HepG2 (cell line): ENCODE data around the gene TEX51. TPM values are rescaled to one million over a fixed set of nuclear protein-coding genes. Genes with fewer than 3 reads are reported as not detected.
A peak's percentile ranks its signal among the peaks of the same experiment; 100 is the strongest.

ENCODE experiments used
- ATAC-seq: fragments of 200-7000 bp; cut with Tn5 transposase; 3 replicates; pipeline ENCODE4 v1.9.1; 2020; ENCODE audit warnings: mild to moderate bottlenecking, moderate library complexity
- BruUV-seq: library from RNA; stranded (reverse); fragments of 400-500 nt; replicated peaks from 2 replicates; lab custom pipeline; 2021; lab: Mats Ljungman, UMichigan
- CTCF ChIA-PET: fragments of 300-600 bp; formaldehyde crosslinking; extraction: SDS; loops from one replicate; lab custom pipeline; 2021; ENCODE audit warnings: low total read pairs, inconsistent platforms, low intra/inter-chr PET ratio; lab: Yijun Ruan, JAX
- POLR2A ChIA-PET: fragments of 350-600 bp; sonication (Branson Sonifier 250); formaldehyde crosslinking; loops from one replicate; lab custom pipeline; 2020; ENCODE audit warnings: antibody characterized with exemption, inconsistent platforms; lab: Yijun Ruan, JAX
- DNase-seq: peaks from one replicate; pipeline ENCODE4 v3.0.0-alpha.2; 2015; ENCODE audit warnings: low spot score
- FAIRE-seq: peaks from 3 replicates; lab custom pipeline; 2011; peaks lifted over from hg19 to GRCh38; lab: Jason Lieb, UNC
- H2AFZ ChIP-seq: one replicate; pipeline ENCODE4 v1.6.1; 2011; ENCODE audit warnings: low read length, inconsistent platforms
- H3K27ac ChIP-seq: fragments of 300-600 bp; 3 replicates; pipeline ENCODE4 v1.8.0; 2011; ENCODE audit warnings: mixed run types, mild to moderate bottlenecking, mixed read lengths, low read length, inconsistent platforms; ENCODE audit not compliant: insufficient read depth; ENCODE audit errors: extremely low read length
- H3K27me3 ChIP-seq, 2 experiments: fragments of 200-600 bp in 1 of 2; 2 replicates in 1 of 2; 3 replicates in 1 of 2; pipeline versions ENCODE4 v1.6.0 to v1.8.0; 2011; ENCODE audit warnings: low read length in 2 of 2, mild to moderate bottlenecking in 2 of 2, moderate library complexity in 2 of 2, inconsistent platforms in 1 of 2; ENCODE audit not compliant: insufficient read depth in 2 of 2, control insufficient read depth in 1 of 2
- H3K36me3 ChIP-seq, 2 experiments: fragments of 200-600 bp in 1 of 2; replicated peaks in 1 of 2; 2 replicates in 1 of 2; 3 replicates in 1 of 2; pipeline versions ENCODE4 v1.5.1 to v1.8.0; 2011; ENCODE audit warnings: low read length in 2 of 2, inconsistent platforms in 1 of 2; ENCODE audit not compliant: insufficient read depth in 2 of 2, control insufficient read depth in 1 of 2
- H3K4me1 ChIP-seq: 2 replicates; pipeline ENCODE4 v1.5.1; 2012; ENCODE audit warnings: low read length, inconsistent platforms; ENCODE audit not compliant: insufficient read depth
- H3K4me2 ChIP-seq: 2 replicates; pipeline ENCODE4 v1.6.0; 2011; ENCODE audit warnings: low read depth, low read length, inconsistent platforms
- H3K4me3 ChIP-seq, 3 experiments: fragments of 200-600 bp in 1 of 3; sonication (generic), shearing (Covaris generic) in 1 of 3; replicated peaks in 1 of 3; 2 replicates each; pipeline ENCODE4 v1.5.1; 2011 to 2016; ENCODE audit warnings: low read length in 3 of 3, inconsistent platforms in 2 of 3, low read depth in 2 of 3, mild to moderate bottlenecking in 2 of 3, control low read depth in 1 of 3, mixed read lengths in 1 of 3; ENCODE audit not compliant: insufficient read depth in 1 of 3
- H3K79me2 ChIP-seq: one replicate; pipeline ENCODE4 v1.6.1; 2011; ENCODE audit warnings: low read length, inconsistent platforms; ENCODE audit not compliant: insufficient read depth
- H3K9ac ChIP-seq: 2 replicates; pipeline ENCODE4 v1.6.0; 2011; ENCODE audit warnings: mild to moderate bottlenecking, low read depth, low read length, inconsistent platforms; ENCODE audit not compliant: insufficient read depth
- H3K9me3 ChIP-seq: 2 replicates; pipeline ENCODE4 v1.5.1; 2012; ENCODE audit warnings: mild to moderate bottlenecking, low read length
- H4K20me1 ChIP-seq: 2 replicates; pipeline ENCODE4 v1.6.0; 2011; ENCODE audit warnings: inconsistent platforms, mild to moderate bottlenecking, low read length, moderate library complexity; ENCODE audit not compliant: insufficient read depth
- ARNT ChIP-seq: fragments of 450-650 bp; IDR thresholded peaks from 2 replicates; pipeline ENCODE4 v1.6.1; 2017
- JUND ChIP-seq: sonication (generic); formaldehyde crosslinking; IDR thresholded peaks from 2 replicates; pipeline ENCODE4 v1.8.0; 2022; ENCODE audit warnings: mild to moderate bottlenecking, missing genetic modification reagents
- KDM5B ChIP-seq: sonication (generic); formaldehyde crosslinking; IDR thresholded peaks from 2 replicates; pipeline ENCODE4 v1.4.0; 2020; ENCODE audit warnings: missing genetic modification reagents, mild to moderate bottlenecking, borderline replicate concordance
- MLLT10 ChIP-seq: sonication (generic); formaldehyde crosslinking; IDR thresholded peaks from 2 replicates; pipeline ENCODE4 v1.4.0; 2020; ENCODE audit warnings: missing genetic modification reagents
- NBN ChIP-seq: fragments of 450-650 bp; conservative IDR thresholded peaks from 2 replicates; pipeline ENCODE4 v1.6.1; 2017
- ZBTB34 ChIP-seq: sonication (generic); formaldehyde crosslinking; IDR thresholded peaks from 2 replicates; pipeline ENCODE4 v1.8.0; 2022; ENCODE audit warnings: mild to moderate bottlenecking, missing genetic modification reagents
- ZNF17 ChIP-seq: sonication (generic); formaldehyde crosslinking; IDR thresholded peaks from 2 replicates; pipeline ENCODE4 v1.5.0; 2020; ENCODE audit warnings: mild to moderate bottlenecking, missing genetic modification reagents
- ZNF207 ChIP-seq: fragments of 450-650 bp; IDR thresholded peaks from 2 replicates; pipeline ENCODE4 v1.6.1; 2016; ENCODE audit warnings: antibody characterized with exemption, borderline replicate concordance
- ZNF263 ChIP-seq: sonication (generic); formaldehyde crosslinking; IDR thresholded peaks from 2 replicates; pipeline ENCODE4 v1.4.0; 2020; ENCODE audit warnings: missing genetic modification reagents
- WGBS: methylation state at CpG from one replicate; pipeline ENCODE4 v1.1.6; 2017; ENCODE audit warnings: low lambda C conversion rate; 5-methylcytosine and 5-hydroxymethylcytosine counted together
- in situ Hi-C: cut with HindIII; loops from 2 replicates; pipeline ENCODE4 v1.10.0; 2017; ENCODE audit warnings: low pct_unique_long_range_greater_than_20kb; ENCODE audit not compliant: extremely low pct_ligation_motif_present
- intact Hi-C: fragments of 100-400 bp; cut with micrococcal nuclease; formaldehyde crosslinking; loops from one replicate; pipeline ENCODE4 v1.10.0; 2022; ENCODE audit not compliant: unreplicated experiment
- polyA plus RNA-seq, 8 experiments: library from polyadenylated mRNA; depleted of rRNA in 3 of 8; stranded (reverse) in 7 of 8; unstranded in 1 of 8; fragments of >200 nt; fragmentation: Illumina TruSeq in 4 of 8; extraction: Trizol in 4 of 8; gene quantifications; 2 replicates each; pipeline versions ENCODE4 v1.2.1 to v1.2.3, GENCODE V29; 2011 to 2016; ENCODE audit warnings: low read depth in 4 of 8, missing spikeins in 1 of 8, mixed read lengths in 1 of 8; ENCODE audit not compliant: insufficient read depth in 1 of 8
- total RNA-seq, 5 experiments: library from RNA; depleted of rRNA; stranded (reverse); fragments of >200 nt; fragmentation: Illumina TruSeq; extraction: Trizol; gene quantifications; 2 replicates each; pipeline ENCODE4 v1.2.3, GENCODE V29; 2016; ENCODE audit warnings: low read depth in 1 of 5

Gene TEX51
- total and polyA plus RNA-seq, 2 of the 13 experiments (the other 11 are each of a cell fraction or from before 2014, with no cell fraction given) = not detected

DNA sequence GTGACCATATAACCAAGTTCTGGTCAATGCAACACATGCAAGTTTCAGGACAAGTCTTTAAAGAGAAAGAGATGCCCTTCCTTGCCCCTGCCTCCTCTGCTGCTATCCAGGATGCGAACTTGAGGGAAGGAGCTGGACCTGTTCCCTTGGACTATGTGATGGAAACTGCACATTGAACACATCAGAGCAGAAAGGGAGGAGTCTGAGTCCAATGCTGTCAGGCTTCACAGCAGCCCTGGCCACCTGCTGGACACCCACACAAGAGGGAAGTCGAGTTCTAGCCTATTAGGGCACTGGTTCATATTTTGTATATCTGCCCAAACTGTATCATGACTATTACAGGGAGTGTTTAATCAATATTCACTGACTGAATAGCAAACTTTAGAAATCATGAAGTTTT lies 38.3 kb upstream of the TEX51 start:
- CTCF ChIA-PET = no interaction called here
- no peak overlapping the region for H2AFZ ChIP-seq
- H3K4me3 ChIP-seq = no peak overlapping the region
- no peak for DNase-seq
- H4K20me1 ChIP-seq = no peaks in the 10 kb centered on the region
- no peaks in the 10 kb centered on the region for H3K9me3 ChIP-seq
- 4% methylated on average over 2 of the region's 2 CpGs for WGBS
- H3K4me2 ChIP-seq = no peak overlapping the region
- in situ Hi-C loops = no loop called here
- FAIRE-seq = no peak
- BruUV-seq = no TSS peak
- no peak overlapping the region for H3K9ac ChIP-seq
- H3K36me3 ChIP-seq = no peaks in the 10 kb centered on the region
- peak; percentile 62 for ATAC-seq
- no peak overlapping the region for H3K27ac ChIP-seq
- peaks cover 0 to 8% of the 10 kb centered on the region in 2 experiments; a peak in 2 of 5 replicates for H3K27me3 ChIP-seq
- TF ChIP-seq ZNF263 (CRISPR knock-in tag) = peak; percentile 50; the same call in 1 of the 2 replicates
- TF ChIP-seq JUND (CRISPR knock-in tag) = no peak
- TF ChIP-seq MLLT10 = no peak
- TF ChIP-seq, all 625 proteins: peak for 1
- Histone ChIP-seq H3K79me2 (no peaks in the 10 kb centered on the region), H3K4me1 (no peaks in the 10 kb centered on the region)
- POLR2A ChIA-PET = no interaction called here
- intact Hi-C loops = loop anchor here (10.0 kb wide), 1 partner anchor 184 kb away; no protein-coding TSS in a partner anchor

DNA sequence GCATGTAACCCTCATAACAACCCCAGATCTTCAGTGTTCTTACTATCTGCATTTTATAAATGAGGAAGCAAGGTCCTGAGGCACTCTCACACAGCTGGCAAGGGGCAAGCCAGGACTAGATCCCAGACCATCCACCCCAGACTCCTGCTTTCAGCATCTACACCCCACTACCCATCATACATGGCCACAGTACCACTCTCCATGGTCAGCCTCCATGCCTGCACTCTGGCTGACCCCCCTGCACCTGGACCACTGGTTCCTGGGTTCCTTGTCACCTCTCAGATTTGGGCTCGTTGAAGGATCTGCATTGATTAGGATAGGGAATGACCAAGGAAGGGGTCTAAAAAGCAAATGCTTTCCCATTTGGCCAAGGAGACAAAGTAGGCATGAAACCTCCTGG lies 36.0 kb upstream of the TEX51 start:
- Histone ChIP-seq H3K36me3 (no peaks in the 10 kb centered on the region), H3K4me2 (no peak overlapping the region), H3K4me1 (no peaks in the 10 kb centered on the region), H3K4me3 (no peak overlapping the region), H3K9ac (no peak overlapping the region), H3K27me3 (peaks cover 0 to 4% of the 10 kb centered on the region in 2 experiments; a peak in 2 of 5 replicates), H3K79me2 (no peaks in the 10 kb centered on the region), H3K9me3 (no peaks in the 10 kb centered on the region), H2AFZ (no peak overlapping the region), H3K27ac (no peak overlapping the region), H4K20me1 (no peaks in the 10 kb centered on the region)
- WGBS = 0% methylated on average over 1 of the region's 1 CpG
- FAIRE-seq (no peak), ATAC-seq (no peak), DNase-seq (no peak)
- BruUV-seq = no TSS peak
- intact Hi-C loops (loop anchor here (10.0 kb wide), 1 partner anchor 182 kb away; no protein-coding TSS in a partner anchor), in situ Hi-C loops (no loop called here)
- no peak for TF ChIP-seq NBN
- TF ChIP-seq ARNT = no peak
- TF ChIP-seq ZBTB34 = no peak
- TF ChIP-seq ZNF17 (CRISPR knock-in tag) = no peak
- no peak for TF ChIP-seq KDM5B (CRISPR knock-in tag)
- no peak for TF ChIP-seq ZNF207
- ChIA-PET CTCF (no interaction called here), POLR2A (no interaction called here)
